Retinal pigment epithelial cell (primary cell): ENCODE results near the gene ARVCF.

Experiments used
- DNase-seq: peaks from one replicate; pipeline ENCODE4 v3.0.0-alpha.2; 2010; ENCODE audit warnings: low read depth
- H3K4me3 ChIP-seq: 2 replicates; pipeline ENCODE4 v1.5.1; 2011; ENCODE audit warnings: mild to moderate bottlenecking, low read length, control low read depth, moderate library complexity
- TF ChIP-seq, protein P1 (sequence below): conservative IDR thresholded peaks from 2 replicates; pipeline ENCODE4 v1.5.1; 2011; ENCODE audit warnings: low read depth, low read length, control low read depth, inconsistent platforms

Gene ARVCF

GRCh38 chr22:19968450-19968891 is 48.2 kb downstream of the ARVCF start:
- TF ChIP-seq, protein P1, sequence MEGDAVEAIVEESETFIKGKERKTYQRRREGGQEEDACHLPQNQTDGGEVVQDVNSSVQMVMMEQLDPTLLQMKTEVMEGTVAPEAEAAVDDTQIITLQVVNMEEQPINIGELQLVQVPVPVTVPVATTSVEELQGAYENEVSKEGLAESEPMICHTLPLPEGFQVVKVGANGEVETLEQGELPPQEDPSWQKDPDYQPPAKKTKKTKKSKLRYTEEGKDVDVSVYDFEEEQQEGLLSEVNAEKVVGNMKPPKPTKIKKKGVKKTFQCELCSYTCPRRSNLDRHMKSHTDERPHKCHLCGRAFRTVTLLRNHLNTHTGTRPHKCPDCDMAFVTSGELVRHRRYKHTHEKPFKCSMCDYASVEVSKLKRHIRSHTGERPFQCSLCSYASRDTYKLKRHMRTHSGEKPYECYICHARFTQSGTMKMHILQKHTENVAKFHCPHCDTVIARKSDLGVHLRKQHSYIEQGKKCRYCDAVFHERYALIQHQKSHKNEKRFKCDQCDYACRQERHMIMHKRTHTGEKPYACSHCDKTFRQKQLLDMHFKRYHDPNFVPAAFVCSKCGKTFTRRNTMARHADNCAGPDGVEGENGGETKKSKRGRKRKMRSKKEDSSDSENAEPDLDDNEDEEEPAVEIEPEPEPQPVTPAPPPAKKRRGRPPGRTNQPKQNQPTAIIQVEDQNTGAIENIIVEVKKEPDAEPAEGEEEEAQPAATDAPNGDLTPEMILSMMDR: no peak
- H3K4me3 ChIP-seq: no peak overlapping the region
- no peak for DNase-seq

GRCh38 chr22:19967850-19968449 is 48.7 kb downstream of the ARVCF start:
- DNase-seq: no peak
- no peak overlapping the region for H3K4me3 ChIP-seq
- TF ChIP-seq, protein P1: no peak

DNA sequence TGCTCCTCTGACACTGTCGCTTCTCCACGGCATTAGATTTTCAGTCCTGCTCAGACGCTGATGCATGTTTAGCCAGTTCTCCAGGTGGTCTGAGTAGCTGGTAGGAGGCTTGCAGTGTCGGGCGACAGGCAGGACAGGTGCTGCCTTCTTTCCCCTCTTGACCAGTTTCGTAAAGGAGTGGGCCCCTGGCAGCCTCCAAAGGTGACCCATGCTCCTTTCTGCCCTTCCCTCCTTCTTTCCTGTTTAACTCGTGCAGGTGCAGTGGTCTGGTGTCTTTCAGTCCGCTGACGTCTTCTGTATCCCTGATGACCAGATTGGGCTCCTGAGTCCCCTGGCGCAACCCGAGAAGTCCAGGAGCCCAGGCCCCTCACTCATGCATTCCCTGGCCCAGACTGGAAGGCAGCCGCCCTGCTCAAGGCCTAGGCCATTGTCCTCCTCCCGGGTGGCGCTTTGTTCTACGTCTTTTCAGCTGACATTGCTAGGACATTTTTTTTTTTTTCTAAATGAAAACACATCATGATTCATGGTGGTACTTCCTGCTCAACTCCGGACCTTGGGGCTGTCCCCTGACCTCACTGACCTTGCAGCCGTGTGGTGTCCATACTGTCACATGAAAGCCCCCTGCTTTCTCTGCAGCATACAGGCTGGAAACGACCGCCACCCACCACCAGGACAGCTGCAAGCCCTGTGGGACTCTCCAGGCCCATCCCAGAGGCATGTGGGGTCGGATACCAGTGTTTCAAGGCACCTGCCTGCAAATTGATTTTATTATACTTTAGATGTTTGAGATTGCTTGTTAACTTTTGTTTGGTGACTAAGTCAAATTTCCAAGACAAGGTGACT is 49.5 kb downstream of the ARVCF start:
- TF ChIP-seq, protein P1: no peak
- DNase-seq: no peak
- H3K4me3 ChIP-seq: no peak overlapping the region

DNA sequence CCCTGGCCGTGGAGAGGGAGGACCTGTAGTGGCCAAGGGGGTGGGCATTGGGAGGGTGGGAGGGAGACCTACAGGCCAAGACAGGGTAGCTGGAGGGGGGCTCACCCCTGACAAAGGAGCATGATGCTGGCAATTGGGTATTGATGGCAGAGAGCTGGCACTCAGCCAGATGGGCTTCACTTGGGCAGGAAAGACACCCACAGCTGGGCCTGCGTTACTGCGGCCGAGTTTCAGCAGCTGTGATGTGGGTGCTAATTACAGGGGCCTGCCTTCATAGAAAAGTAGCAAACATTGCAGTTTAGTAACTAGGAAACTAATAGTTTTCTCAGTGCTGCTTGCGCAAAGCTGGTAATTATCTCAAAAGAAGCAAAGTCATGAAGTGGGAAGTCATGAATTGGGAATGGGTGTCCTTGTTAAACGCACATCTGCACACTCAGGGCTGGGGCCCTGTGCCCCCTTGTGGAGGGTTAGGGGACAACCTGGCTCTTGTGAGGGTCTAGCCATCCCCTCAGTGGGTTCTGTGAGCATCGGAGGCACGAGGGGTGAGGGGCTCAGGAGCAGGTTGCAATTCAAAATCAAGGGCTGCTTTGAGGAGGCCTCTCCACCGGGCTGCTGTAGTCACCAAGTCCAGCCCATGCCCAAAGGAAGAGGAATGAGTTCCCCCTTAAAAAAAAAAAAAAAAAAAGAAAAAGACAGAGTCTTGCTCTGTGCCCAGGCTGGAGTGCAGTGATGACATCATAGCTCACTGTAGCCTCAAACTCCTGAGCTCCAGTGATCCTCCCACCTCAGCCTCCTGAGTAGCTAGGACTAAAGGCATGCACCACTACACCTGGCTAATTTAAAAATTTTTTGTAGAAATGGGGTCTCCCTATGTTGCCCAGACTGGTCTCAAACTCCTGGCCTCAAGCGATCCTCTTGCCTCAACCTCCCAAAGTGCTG is 50.6 kb downstream of the ARVCF start:
- TF ChIP-seq, protein P1: peak; percentile 65
- DNase-seq: no peak

GRCh38 chr22:19964701-19965386 is 51.8 kb downstream of the ARVCF start:
- DNase-seq: no peak
- H3K4me3 ChIP-seq: no peak overlapping the region
- TF ChIP-seq, protein P1: no peak

More for the DNA sequence above, 50.6 kb downstream of the ARVCF start:
- H3K4me3 ChIP-seq: no peak overlapping the region

- no peak for DNase-seq
- no peak overlapping the region for H3K4me3 ChIP-seq
These were observed 52.6 kb downstream of the ARVCF start for GRCh38 chr22:19963863-19964642.

More at GRCh38 chr22:19963863-19964642, 52.6 kb downstream of the ARVCF start:
- TF ChIP-seq, protein P1: no peak
